ENCODE results near the gene GNG2. TPM values are rescaled to one million over a fixed set of nuclear protein-coding genes. Genes with fewer than 3 reads are reported as not detected.

The GNG2 gene
- total and polyA plus RNA-seq, 2 donors from 2014 or later: 4.0 to 35.6 TPM

GRCh38 chr14:51960866-51961265, 100.5 kb downstream of the GNG2 start:
- Histone ChIP-seq H3K27ac (ENCODE audit: low read depth in 2 of 2, low read length in 2 of 2) (no peak overlapping the region), H3K4me3 (ENCODE audit: low read length in 3 of 3) (no peak overlapping the region), H3K9ac (ENCODE audit: low read length in 3 of 3) (no peak overlapping the region), H3K36me3 (ENCODE audit: control insufficient read depth in 2 of 3, insufficient read depth in 3 of 3, low read length in 3 of 3) (no peaks in the 10 kb centered on the region), H3K4me1 (ENCODE audit: control insufficient read depth in 2 of 3, insufficient read depth in 2 of 3, low read depth in 1 of 3, low read length in 3 of 3) (peaks cover 0 to 2% (median 0%) of the 10 kb centered on the region in 3 donors), H3K9me3 (ENCODE audit: control insufficient read depth in 2 of 3, insufficient read depth in 1 of 3, low read length in 3 of 3) (peaks cover 0 to 12% (median 2%) of the 10 kb centered on the region in 3 donors), H3K27me3 (ENCODE audit: control insufficient read depth, insufficient read depth, low read length) (no peaks in the 10 kb centered on the region)
- DNase-seq: no peak
- no peak for TF ChIP-seq CTCF (IDR thresholded peaks at IDR 0.05; ENCODE audit: borderline replicate concordance, extremely low read depth, insufficient read depth)
- intact Hi-C loops (cut with DNase I): no loop called here
- FAIRE-seq: no peak

- Histone ChIP-seq H3K36me3 (ENCODE audit: control insufficient read depth in 2 of 3, insufficient read depth in 3 of 3, low read length in 3 of 3) (no peaks in the 10 kb centered on the region), H3K27ac (ENCODE audit: low read depth in 2 of 2, low read length in 2 of 2) (no peak overlapping the region), H3K4me3 (ENCODE audit: low read length in 3 of 3) (no peak overlapping the region), H3K27me3 (ENCODE audit: control insufficient read depth, insufficient read depth, low read length) (no peaks in the 10 kb centered on the region), H3K9ac (ENCODE audit: low read length in 3 of 3) (no peak overlapping the region), H3K9me3 (ENCODE audit: control insufficient read depth in 2 of 3, insufficient read depth in 1 of 3, low read length in 3 of 3) (peaks cover 0 to 12% (median 2%) of the 10 kb centered on the region in 3 donors), H3K4me1 (ENCODE audit: control insufficient read depth in 2 of 3, insufficient read depth in 2 of 3, low read depth in 1 of 3, low read length in 3 of 3) (peaks cover 0 to 2% (median 0%) of the 10 kb centered on the region in 3 donors)
- FAIRE-seq (no peak), DNase-seq (peak in 1 of 5 donors; percentile 10)
- no peak for TF ChIP-seq CTCF (IDR thresholded peaks at IDR 0.05; ENCODE audit: borderline replicate concordance, extremely low read depth, insufficient read depth)
- intact Hi-C loops (cut with DNase I): no loop called here
Observed at GRCh38 chr14:51962711-51963110, 102.3 kb downstream of the GNG2 start.

GRCh38 chr14:51963286-51963685, 102.9 kb downstream of the GNG2 start:
- intact Hi-C loops (cut with DNase I): no loop called here
- no peak for FAIRE-seq
- Histone ChIP-seq H3K4me3 (ENCODE audit: low read length in 3 of 3) (peak overlapping the region; percentile 26 to 51 (median 30)), H3K27ac (ENCODE audit: low read depth in 2 of 2, low read length in 2 of 2) (no peak overlapping the region), H3K4me1 (ENCODE audit: control insufficient read depth in 2 of 3, insufficient read depth in 2 of 3, low read depth in 1 of 3, low read length in 3 of 3) (peaks cover 0 to 2% (median 0%) of the 10 kb centered on the region in 3 donors), H3K9me3 (ENCODE audit: control insufficient read depth in 2 of 3, insufficient read depth in 1 of 3, low read length in 3 of 3) (peaks cover 0 to 8% (median 2%) of the 10 kb centered on the region in 3 donors), H3K36me3 (ENCODE audit: control insufficient read depth in 2 of 3, insufficient read depth in 3 of 3, low read length in 3 of 3) (no peaks in the 10 kb centered on the region), H3K27me3 (ENCODE audit: control insufficient read depth, insufficient read depth, low read length) (no peaks in the 10 kb centered on the region), H3K9ac (ENCODE audit: low read length in 3 of 3) (peak overlapping the region in 1 of 3 donors; percentile 11)
- DNase-seq: peak in 2 of 5 donors; percentile 62 to 82
- no peak for TF ChIP-seq CTCF (IDR thresholded peaks at IDR 0.05; ENCODE audit: borderline replicate concordance, extremely low read depth, insufficient read depth)

GRCh38 chr14:51967521-51967920, 107.1 kb downstream of the GNG2 start:
- no peak for DNase-seq
- no peak for FAIRE-seq
- no peaks in the 10 kb centered on the region for H3K36me3 ChIP-seq (ENCODE audit: control insufficient read depth in 2 of 3, insufficient read depth in 3 of 3, low read length in 3 of 3)
- H3K27me3 ChIP-seq (ENCODE audit: control insufficient read depth, insufficient read depth, low read length): no peaks in the 10 kb centered on the region
- H3K9me3 ChIP-seq (ENCODE audit: control insufficient read depth in 2 of 3, insufficient read depth in 1 of 3, low read length in 3 of 3): no peaks in the 10 kb centered on the region
- intact Hi-C loops (cut with DNase I): no loop called here
- H3K4me1 ChIP-seq (ENCODE audit: control insufficient read depth in 2 of 3, insufficient read depth in 2 of 3, low read depth in 1 of 3, low read length in 3 of 3): peaks cover 0 to 2% (median 0%) of the 10 kb centered on the region in 3 donors
- no peak for TF ChIP-seq CTCF (IDR thresholded peaks at IDR 0.05; ENCODE audit: borderline replicate concordance, extremely low read depth, insufficient read depth)
- no peak overlapping the region for H3K4me3 ChIP-seq (ENCODE audit: low read length in 3 of 3)
- H3K9ac ChIP-seq (ENCODE audit: low read length in 3 of 3): no peak overlapping the region
- no peak overlapping the region for H3K27ac ChIP-seq (ENCODE audit: low read depth in 2 of 2, low read length in 2 of 2)
